Lower lobe of right lung (tissue), 2 donors: ENCODE results near the gene ABCA1. TPM values are rescaled to one million over a fixed set of nuclear protein-coding genes. Genes with fewer than 3 reads are reported as not detected.
"Not testable (repeated sequence)": the region's sequence is repeated elsewhere in the genome, so short reads cannot be mapped to it uniquely, and the experiment has no call there.

ENCODE experiments used
- ATAC-seq, 2 donors: fragments of 200-7000 bp; cut with Tn5 transposase; one replicate each; pipeline ENCODE4 v1.9.1; 2020 to 2022; ENCODE audit warnings: mild to moderate bottlenecking in 2 of 2, moderate library complexity in 2 of 2
- DNase-seq: peaks from one replicate; pipeline ENCODE4 v3.0.0-alpha.2; 2020
- H3K27ac ChIP-seq: fragments of 200-600 bp; one replicate; pipeline ENCODE4 v1.8.0; 2022
- H3K27me3 ChIP-seq: fragments of 200-600 bp; one replicate; pipeline ENCODE4 v1.8.0; 2022; ENCODE audit warnings: low read depth
- H3K36me3 ChIP-seq: fragments of 200-600 bp; one replicate; pipeline ENCODE4 v1.8.0; 2022; ENCODE audit warnings: mild to moderate bottlenecking
- H3K4me1 ChIP-seq: fragments of 200-600 bp; one replicate; pipeline ENCODE4 v1.8.0; 2022
- H3K4me3 ChIP-seq: fragments of 200-600 bp; one replicate; pipeline ENCODE4 v1.8.0; 2022; ENCODE audit warnings: mild to moderate bottlenecking
- H3K9me3 ChIP-seq: fragments of 200-600 bp; one replicate; pipeline ENCODE4 v1.8.0; 2022
- CTCF ChIP-seq: fragments of 200-600 bp; IDR thresholded peaks from one replicate; pipeline ENCODE4 v1.8.0; 2022; ENCODE audit warnings: antibody characterized with exemption, mild to moderate bottlenecking
- intact Hi-C: fragments of 100-400 bp; cut with DNase I; formaldehyde crosslinking; loops from one replicate; pipeline ENCODE4 v1.11.0; 2022
- total RNA-seq: library from RNA; stranded (reverse); fragmentation: NEBNext Ultra II Directional; extraction: Animal tissue kit (Norgen Biotek cat#: 25700); gene quantifications from one replicate; pipeline ENCODE4 v1.2.1, GENCODE V29; 2021
- donor health status: DM: no; HTN: yes; CAD: no; lungs with severe emphysema.

ABCA1 gene
- total RNA-seq, 1 donor from 2014 or later = 46.8 TPM

GRCh38 chr9:104958751-104959150, 30.8 kb upstream of the ABCA1 start:
- DNase-seq (no peak), ATAC-seq (no peak)
- Histone ChIP-seq H3K36me3 (no peaks in the 10 kb centered on the region), H3K4me3 (no peak overlapping the region), H3K4me1 (no peaks in the 10 kb centered on the region), H3K9me3 (no peaks in the 10 kb centered on the region), H3K27ac (no peak overlapping the region), H3K27me3 (no peaks in the 10 kb centered on the region)
- TF ChIP-seq CTCF = no peak
- intact Hi-C loops = no loop called here

- H3K27ac ChIP-seq, H3K36me3 ChIP-seq, intact Hi-C loops, DNase-seq, H3K27me3 ChIP-seq, H3K4me1 ChIP-seq, ATAC-seq, H3K9me3 ChIP-seq, H3K4me3 ChIP-seq: not testable (repeated sequence)
These were observed 30.1 kb upstream of the ABCA1 start for GRCh38 chr9:104958006-104958405.

DNA sequence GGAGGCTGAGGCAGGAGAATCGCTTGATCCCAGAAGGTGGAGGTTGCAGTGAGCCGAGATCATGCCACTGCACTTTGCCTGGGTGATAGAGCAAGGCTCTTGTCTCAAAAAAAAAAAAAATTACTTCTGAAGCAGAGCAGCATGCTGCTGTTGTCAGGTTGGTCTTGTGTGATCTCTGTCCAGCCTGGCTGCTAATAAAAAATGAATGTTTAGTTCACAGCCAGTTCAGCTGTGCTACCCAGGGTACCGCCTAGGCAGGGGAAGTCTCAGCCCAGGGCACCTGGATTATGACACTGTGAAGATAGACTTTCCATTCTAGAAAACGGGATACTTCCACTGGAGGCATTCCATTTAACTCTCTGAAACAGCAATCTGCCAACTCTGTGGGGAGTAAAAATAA, 23.5 kb upstream of the ABCA1 start:
- Histone ChIP-seq H3K4me3 (no peak overlapping the region), H3K27me3 (no peaks in the 10 kb centered on the region), H3K4me1 (no peaks in the 10 kb centered on the region), H3K36me3 (no peaks in the 10 kb centered on the region), H3K27ac (no peak overlapping the region), H3K9me3 (no peaks in the 10 kb centered on the region)
- no peak for TF ChIP-seq CTCF
- intact Hi-C loops = no loop called here
- no peak for ATAC-seq
- no peak for DNase-seq

GRCh38 chr9:104950838-104951237, 22.9 kb upstream of the ABCA1 start:
- no peaks in the 10 kb centered on the region for H3K9me3 ChIP-seq
- no peak for TF ChIP-seq CTCF
- intact Hi-C loops = no loop called here
- H3K27ac ChIP-seq = no peak overlapping the region
- H3K36me3 ChIP-seq = no peaks in the 10 kb centered on the region
- H3K27me3 ChIP-seq = no peaks in the 10 kb centered on the region
- DNase-seq (no peak), ATAC-seq (no peak)
- H3K4me1 ChIP-seq = no peaks in the 10 kb centered on the region
- H3K4me3 ChIP-seq = no peak overlapping the region

DNA sequence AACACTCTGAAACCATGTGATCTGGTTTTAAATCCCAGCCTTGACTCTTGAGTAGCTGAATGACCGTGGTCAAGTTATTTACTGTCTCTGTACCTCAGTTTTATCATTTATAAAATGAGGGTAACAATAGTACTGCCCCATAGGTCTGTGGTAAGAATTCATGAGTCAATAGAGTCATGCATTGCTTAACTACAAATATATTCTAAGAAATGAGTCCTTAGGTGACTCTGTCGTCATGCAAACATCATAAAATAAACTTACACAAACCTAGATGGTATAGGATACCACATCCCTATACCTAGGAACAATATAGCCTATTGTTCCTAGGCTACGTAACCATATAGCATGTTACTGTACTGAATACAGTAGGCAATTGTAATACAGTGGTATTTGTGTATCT, 20.3 kb upstream of the ABCA1 start:
- Histone ChIP-seq H3K4me1 (no peaks in the 10 kb centered on the region), H3K27ac (no peak overlapping the region), H3K27me3 (no peaks in the 10 kb centered on the region), H3K36me3 (no peaks in the 10 kb centered on the region), H3K9me3 (no peaks in the 10 kb centered on the region), H3K4me3 (no peak overlapping the region)
- DNase-seq = no peak
- no peak for ATAC-seq
- TF ChIP-seq CTCF = no peak
- intact Hi-C loops = no loop called here

DNA sequence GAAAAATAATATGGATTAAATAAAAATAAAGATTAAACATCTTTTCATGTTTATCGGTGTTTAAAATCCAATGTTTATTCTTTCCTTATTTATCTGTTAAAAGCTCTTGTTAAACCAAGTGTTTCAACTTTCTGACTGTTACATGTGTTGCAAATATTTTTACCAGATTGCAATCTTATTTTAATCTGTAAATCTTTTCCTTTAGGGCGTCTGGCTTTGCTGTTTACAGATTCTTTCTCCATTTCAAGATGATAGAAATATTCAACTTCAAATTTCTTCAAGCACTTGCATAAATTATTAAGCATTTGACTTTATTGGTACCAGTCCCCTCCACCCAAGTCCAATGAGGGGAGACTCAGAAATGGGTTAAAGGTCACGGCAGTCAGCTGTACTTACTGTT, 16.9 kb upstream of the ABCA1 start:
- no peak for ATAC-seq

More for the DNA sequence above, 16.9 kb upstream of the ABCA1 start:
- no peak overlapping the region for H3K4me3 ChIP-seq
- no peaks in the 10 kb centered on the region for H3K36me3 ChIP-seq
- no peak for DNase-seq
- no peaks in the 10 kb centered on the region for H3K9me3 ChIP-seq
- H3K4me1 ChIP-seq = no peaks in the 10 kb centered on the region
- H3K27ac ChIP-seq = no peak overlapping the region
- no peaks in the 10 kb centered on the region for H3K27me3 ChIP-seq
- no peak for TF ChIP-seq CTCF
- intact Hi-C loops = no loop called here
